GM19397 (cell line): Measurements from ENCODE around the gene ZNF318.
A peak's percentile ranks its signal among the peaks of the same experiment; 100 is the strongest.
"Not testable (repeated sequence)": the region's sequence is repeated elsewhere in the genome, so short reads cannot be mapped to it uniquely, and the experiment has no call there.

ENCODE experiments used
- ATAC-seq: cut with Tn5 transposase; IDR thresholded peaks from one replicate; pipeline ENCODE4 v1.9.1; 2021; ENCODE audit warnings: mild to moderate bottlenecking, moderate library complexity; ENCODE audit not compliant: unreplicated experiment

ZNF318 gene

DNA sequence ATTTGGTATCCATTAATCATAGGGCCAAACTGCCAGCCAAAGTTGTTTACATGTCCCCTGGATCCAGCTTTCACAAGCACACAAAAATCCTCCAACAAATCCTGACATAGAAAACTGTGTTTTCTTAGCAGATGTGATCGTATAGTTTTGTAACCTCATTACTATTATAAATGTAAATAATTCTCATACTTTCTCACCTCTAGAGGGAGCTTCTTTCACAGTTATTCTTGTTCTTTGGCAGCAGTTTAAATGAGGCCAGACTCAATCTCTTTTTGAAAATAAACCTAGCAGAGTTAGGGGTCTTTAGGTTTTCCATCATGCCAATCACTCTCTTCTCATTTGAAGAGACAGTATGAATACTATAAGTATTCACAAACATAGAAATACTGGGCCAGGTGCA is 17.0 kb upstream of the ZNF318 start:
- no peak for ATAC-seq

DNA sequence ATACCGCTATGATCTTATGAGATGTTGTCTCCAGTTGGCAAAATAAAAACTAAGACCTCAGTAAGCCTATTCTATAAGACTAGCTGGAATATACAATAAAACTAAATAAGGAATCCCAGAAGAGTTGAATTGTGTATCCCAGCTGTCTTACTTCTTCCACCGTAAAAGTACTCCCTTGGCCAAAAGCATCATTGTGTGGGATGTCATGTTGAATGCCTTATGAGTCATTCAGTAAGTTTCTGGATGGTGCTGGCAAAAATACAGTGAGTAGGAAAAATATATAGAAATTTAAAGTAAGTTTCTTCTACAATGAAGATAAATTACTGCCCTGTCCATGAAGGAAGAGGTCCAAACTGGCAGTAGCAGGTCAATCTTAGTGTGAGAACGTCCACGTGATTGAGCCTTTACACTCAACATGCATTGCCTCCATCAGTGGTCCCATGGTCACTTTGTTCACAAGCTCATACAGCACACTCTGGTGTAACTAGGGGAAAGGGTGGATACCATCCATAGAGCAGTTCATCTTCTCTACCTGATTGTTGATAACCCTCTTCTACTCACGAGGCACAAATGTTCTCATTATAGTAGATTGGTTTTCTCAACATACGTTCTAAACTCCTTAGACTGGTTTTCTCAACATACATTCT is 13.7 kb upstream of the ZNF318 start:
- ATAC-seq = no peak

DNA sequence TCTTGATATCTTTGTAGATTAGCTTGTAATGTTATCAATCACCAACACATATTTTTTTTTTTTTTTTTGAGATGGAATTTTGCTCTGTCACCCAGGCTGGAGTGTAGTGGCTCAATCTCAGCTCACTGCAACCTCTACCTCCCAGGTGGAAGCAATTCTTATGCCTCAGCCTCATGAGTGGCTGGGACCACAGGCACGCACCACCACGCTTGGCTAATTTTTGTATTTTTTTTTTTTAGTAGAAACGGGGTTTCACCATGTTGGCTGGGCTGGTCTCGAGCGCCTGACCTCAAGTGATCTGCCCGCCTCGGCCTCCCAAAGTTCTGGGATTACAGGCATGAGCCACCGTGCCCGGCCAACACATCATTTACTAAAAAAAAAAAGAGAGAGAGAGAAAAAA is 11.4 kb upstream of the ZNF318 start:
- not testable (repeated sequence) for ATAC-seq

DNA sequence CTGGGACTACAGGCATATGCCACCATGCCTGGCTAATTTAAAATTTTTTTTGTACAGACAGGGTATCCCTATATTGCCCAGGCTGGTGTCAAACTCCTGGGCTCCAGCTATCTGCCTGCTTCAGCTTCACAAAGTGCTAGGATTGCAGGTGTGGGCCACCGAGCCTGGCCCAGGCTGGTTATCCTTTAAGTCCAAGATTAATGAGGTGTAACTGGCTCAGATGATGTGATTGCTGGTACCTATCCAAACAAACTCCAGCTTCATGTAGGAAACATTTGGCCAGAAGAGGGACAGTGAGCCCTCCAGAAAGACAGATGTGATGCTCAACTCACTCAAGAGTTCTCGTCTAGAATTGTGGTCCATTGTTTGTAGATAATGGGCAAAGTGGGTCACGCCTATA is 9.2 kb upstream of the ZNF318 start:
- ATAC-seq = no peak

DNA sequence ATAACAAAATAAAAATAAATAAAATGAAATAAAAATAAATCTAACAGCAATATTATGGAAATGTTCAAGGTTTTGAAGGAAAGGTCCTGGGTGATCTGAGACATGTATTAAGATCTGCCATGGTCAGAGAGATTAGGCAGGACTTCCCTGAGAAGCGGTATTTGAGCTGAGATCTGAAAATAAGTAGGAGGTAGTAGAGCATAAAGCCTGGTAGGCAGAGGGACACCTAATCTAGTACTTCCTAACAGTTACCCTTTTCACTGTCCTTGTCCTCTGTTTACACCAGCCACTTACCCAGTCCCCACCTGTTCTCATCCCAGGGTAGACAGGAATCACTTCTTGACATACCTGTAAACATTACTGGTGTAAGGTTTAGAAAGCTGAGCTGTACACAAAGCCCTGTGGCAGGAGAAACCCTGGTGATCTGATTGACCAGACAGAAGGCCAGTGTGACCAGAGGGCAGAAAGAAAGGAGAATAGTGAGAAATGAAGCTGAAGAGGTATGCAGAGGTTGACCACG is 8.3 kb upstream of the ZNF318 start:
- ATAC-seq = no peak

DNA sequence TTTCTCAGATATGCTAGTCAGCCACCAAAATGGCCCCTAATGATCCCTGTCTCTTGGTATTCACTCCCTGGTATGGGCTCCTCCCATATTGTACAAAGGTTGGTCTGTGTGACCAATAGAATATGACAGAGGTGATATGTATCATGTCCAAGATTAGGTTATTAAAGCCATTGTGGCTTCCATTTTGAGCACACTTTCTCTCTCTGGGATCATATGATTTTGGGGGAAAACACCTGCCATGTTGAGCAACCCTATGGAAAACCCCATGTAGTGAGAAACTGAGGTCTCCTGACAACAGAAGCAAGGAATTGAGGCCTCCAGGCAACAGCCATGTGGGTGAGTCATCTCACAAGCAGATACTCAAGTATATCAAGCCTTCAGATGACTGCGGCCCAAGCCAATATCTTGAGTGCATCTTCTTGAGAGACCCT is 7.1 kb upstream of the ZNF318 start:
- ATAC-seq = no peak

DNA sequence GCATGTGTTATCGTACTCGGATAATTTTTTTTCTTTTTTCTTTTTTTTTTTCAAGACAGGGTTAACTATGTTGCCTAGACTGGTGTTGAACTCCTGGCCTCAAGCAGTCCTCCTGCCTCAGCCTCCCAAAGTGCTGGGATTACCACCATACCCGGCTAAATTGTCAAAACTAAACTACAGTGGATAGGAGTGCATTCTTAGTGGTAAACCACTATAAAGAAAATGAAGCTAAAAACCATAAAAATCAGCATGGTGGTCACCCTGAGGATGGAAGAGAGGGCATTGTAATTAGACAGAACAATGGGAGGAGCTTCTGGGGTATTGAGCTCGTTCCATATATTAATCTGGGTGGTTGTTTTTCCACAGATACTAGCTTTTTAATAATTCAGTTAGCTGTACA is 6.2 kb upstream of the ZNF318 start:
- no peak for ATAC-seq

DNA sequence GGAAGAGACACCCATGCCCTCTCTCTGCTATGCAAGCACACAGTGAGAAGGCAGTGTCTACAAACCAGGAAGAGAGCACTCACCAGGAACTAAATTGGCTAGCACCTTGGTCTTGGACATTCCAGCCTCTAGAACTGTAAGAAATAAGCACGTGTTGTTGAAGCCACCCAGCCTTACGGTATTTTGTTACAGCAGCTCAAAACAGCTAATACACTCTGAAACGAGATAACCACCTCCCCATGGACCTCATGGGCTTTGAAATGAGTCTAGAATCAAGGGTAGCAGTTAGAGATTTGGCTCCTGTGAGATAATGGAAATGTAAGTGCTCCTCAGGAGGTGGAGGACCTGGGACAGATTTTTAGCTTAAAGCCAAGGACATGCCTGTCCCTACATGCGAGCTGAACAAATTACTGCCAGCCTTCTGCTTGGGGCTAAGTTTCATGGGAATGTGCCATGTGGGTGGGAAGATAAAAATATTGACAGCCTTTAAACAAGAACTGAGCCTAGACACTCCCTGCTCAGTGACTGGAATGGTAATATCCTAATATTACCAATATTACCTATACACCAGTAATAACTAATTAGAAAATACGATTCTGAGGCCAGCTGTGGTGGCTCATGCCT is 3.9 kb upstream of the ZNF318 start:
- ATAC-seq = no peak

DNA sequence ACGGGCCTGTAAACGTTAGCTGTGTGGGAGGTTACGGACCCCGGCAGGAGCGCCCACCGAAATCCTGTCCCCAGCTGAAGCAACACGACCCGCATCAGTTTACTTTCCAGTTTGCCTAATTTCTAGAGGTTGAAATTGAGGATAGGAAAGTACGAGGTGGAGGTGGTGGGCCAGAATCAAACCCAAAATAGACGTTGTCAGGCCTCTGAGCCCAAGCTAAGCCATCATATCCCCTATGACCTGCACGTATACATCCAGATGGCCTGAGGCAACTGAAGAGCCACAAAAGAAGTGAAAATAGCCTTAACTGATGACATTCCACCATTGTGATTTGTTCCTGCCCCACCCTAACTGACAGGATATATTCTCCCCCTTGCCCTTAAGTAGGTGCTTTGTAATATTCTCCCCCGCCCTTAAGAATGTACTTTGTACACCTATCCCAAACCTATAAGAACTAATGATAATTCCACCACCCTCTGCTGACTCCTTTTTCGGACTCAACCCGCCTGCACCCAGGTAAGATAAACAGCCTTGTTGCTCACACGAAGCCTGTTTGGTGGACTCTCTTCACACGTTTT is 645 bp upstream of the ZNF318 start:
- not testable (repeated sequence) for ATAC-seq

DNA sequence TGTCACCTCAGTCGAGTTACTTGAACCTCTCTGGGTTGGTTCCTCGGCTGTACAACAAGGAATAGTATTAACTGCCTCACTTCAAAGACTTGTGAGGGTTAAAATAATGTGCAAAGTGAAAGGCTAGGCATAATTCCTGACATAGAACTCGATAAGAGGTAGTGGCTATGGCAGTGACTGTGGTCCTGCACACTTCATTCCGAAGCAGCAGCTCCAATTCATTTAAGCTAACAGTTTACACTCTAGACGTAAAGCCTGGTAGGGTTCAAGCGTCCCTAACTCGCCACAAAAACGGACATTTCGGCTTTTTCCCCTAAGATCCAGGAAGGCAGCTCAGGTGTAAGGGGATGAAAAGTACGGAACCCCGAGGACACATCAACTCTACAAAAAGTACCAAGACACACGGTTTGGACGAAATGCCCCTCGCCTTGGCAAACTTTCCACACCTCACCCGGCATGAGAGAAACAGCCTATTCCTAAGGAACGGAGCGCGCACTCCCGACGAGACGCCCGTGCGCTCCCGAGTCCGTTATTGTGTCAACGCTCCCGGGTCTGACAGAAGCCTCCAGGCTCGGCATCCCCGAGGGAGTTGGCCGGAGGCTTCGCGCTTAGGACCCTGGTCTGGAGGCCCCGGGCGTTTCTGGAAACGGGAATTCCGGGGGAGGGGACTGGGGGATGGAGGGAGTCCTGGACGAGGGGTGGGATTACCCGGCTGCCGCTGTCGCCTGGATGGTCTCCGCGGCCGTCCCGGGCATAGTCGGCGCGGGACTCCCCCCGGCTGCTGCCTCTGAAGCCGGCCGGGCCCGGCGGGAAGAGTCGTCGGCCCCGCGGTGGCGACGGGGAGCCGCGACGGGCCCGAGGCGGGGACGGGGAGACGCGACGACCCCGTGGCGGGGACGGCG is 937 bp downstream of the ZNF318 start:
- ATAC-seq = no peak

DNA sequence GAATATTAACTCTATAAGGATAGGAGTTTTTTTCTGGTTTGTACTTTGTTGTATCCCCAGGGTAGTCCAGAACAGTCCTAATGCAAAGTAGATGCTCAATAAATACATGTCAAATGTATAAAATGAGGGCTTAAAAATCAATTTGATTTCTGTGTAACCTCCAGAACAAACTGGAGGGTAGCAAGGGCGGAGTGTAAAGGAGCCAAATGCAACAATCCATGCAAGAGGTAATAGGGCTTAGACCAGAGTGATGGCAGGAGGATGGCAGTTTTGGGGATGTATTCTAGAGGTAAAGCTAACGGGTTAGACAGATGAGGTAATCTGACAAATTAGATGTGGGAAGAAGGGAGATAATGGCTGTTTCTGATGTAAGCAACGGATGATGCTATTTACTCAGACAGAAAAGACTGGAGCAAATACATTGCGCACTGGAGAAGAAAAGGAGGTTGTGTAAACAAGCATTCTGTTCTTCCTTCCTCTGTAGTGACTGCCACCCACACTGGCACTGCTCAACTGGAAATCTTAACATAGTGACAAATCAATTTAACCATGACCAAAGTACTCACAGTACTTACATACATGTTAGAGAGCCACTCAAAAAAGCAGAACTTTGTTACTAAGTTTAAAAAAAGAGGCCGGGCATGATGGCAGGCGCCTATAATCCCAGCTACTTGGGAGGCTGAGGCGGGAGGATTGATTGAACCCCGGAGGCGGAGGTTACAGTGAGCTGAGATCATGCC is 2.0 kb downstream of the ZNF318 start:
- no peak for ATAC-seq

DNA sequence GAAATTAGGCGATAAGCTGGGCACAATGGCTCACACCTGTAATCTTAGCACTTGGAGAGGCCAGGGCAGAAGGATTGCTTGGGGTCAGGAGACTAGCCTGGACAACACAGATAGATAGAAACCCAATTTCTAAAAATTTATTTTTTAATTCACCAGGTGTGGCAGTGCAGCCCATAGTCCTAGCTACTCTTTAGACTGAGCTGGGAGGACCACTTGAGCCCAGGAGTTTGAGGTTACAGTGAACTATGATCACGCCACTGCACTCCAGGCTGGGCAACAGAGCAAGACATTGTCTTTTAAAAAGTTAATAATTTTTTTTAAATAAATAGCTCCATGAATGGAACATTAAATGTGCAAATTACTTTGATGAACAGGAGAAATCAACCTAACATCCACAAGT is 8.2 kb downstream of the ZNF318 start:
- ATAC-seq = no peak

DNA sequence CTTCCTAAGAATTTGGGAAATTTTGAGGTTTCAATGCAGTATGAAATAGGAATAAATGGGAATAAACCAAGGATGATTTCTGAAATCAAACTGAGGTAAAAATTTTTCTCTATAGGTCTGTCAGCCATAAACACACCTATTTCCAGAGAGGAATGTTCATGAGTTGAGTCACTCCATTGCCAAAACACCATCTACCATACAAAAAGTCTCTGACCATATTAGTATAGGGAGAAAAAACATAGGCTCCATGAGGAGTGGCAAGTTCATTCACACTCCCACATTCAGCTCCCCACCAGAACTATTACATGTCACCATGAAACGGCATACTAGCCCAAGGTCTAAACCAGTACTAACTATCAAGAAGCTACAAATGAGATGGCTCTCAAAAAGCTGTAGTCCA is 9.6 kb downstream of the ZNF318 start:
- ATAC-seq = no peak

DNA sequence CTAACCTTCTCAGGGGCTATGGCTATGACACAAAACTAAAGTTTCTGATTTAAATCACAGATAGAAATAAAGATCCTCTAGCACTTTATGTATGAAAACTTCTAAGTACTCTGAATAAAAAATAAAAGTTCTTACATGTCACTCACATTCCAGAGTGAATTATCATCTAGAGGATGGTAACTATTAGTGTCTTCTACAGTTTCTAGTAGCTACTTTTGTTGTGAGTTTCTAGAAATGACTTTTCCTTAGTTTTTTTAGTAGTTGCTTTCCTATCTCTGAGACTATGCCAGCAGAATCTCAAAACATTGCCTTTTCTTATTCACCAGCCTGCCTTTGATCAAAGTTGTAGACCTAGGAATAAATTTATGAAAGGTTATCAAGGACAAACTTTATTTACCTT is 10.1 kb downstream of the ZNF318 start:
- ATAC-seq = no peak

DNA sequence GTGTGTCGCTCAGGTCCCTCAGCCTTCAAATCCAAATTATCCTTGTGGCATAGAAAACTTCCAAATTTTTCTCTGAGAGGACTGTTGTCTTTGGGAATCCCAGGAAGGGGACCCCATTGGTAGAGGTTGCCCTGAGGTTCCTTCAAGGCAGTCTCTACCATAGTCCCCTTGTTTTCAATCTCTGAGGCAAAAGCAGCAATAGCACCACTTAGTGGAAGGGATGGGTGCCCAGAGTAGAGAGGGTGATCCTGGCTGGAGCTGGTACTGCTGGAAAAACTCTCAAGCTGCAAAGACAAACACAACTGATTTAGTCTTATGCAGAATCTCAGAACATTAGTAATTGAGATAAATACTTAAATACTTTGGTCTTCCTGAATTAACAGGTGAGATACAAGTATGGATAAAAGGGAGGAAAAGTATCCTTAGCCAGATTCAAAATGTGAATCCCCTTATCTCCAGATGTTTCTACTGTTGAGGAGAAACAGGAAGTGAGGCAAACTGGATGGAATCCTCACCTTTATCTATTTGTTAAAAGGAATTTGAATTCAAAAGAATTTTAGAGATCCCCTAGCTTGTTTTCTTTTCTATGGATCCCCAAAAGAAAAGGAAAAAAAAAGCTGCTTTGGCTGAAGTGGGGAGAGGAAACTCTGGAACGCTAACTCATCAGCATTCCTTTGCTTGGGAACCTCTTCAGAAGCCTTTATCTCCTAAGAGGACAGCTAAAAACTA is 13.4 kb downstream of the ZNF318 start:
- ATAC-seq = no peak

DNA sequence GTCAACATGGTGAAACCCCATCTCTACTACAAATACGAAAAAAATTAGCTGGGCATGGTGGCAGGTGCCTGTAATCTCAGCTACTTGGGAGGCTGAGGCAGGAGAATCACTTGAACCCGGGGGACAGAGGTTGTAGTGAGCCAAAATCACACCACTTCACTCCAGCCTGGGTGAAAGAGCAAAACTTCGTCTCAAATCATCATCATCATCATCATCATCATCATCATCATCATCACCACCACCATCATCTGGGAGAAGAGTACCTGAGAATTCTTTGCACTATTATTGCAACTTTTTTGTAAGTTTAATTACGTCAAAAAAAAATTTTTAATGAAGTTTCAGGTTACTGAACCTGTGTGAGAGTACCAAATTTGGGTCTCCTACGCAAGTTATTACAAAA is 17.5 kb downstream of the ZNF318 start:
- not testable (repeated sequence) for ATAC-seq

DNA sequence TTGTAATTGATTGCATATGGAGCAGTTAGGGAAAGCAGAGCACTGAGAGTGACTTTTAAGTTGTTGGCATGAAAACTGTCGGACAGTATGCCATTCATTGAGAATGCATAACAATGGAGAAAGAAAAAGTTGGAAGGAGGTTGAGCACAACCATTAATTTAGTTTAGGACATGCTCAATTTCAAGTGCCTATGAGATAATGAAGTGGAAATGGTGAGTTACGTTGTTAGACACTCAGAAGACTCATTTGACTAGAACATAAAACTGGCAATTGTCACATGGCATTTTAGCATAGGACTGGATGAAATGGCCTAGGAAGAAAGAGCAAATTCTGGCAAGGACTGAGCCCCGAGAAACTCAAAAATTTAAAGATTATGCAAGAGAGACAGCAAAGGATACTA is 22.0 kb downstream of the ZNF318 start:
- no peak for ATAC-seq

DNA sequence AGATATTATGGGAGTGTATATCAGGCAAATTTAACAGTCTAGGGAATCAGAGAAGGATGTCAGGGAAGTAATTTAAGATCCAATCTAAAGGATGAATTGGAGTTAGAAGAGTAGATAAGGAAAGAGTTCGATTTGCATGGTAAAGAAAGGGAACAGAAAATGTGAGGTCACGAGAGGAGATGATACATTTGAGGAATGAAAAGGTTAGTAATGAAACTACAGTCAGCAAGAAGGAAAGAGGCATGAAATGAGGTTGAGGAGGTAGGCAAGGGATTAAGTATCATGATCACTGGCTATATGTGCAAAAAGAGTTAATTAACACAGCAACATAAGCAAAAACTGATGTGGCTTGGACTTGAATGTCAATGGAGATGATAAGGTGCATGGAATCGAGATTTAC is 22.4 kb downstream of the ZNF318 start:
- ATAC-seq = no peak

DNA sequence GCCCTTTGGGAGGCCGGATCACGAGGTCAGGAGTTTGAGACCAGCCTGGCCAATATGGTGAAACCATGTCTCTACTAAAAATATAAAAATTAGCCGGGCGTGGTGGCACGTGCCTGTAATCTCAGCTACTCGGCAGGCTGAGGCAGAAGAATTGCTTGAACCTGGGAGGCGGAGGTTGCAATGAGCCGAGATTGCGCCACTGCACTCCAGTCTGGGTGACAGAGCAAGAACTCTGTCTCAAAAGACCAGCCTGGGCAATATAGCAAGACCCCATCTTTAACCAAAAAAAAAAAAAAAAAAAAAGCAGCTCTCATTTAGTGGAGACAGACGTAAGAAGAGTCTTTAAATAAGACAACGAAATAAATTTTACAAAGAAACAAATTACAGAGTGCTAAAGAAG is 23.2 kb downstream of the ZNF318 start:
- ATAC-seq = not testable (repeated sequence)

DNA sequence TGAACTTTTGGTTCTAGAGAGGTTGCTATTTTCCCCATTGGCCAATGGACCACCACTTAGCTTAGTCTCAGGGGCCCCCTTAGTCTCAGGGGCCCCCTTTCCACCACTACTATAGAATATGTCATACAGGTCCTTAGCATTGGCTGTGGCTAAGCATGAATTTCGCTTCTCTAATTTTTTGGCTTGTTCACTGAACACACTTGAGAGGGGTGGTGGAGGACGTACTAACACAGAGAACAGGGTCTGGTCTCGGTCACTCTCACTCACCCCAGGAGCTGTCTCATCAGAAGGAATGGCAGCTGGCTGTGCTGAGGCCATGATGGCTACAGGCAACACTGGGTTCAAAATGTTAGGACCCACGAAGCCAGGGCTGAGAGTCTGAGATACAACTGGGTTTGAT is 30.3 kb downstream of the ZNF318 start:
- peak; percentile 79 for ATAC-seq
